Rectal smooth muscle tissue (tissue), 1 donor: ENCODE data around the gene BRD3.
A peak's percentile ranks its signal among the peaks of the same experiment; 100 is the strongest.

Experiments
- H3K27ac ChIP-seq: one replicate; pipeline ENCODE4 v1.7.0; 2013; ENCODE audit warnings: low read depth, low read length, inconsistent platforms
- H3K27me3 ChIP-seq: one replicate; pipeline ENCODE4 v1.7.0; 2013; ENCODE audit warnings: low read length; ENCODE audit not compliant: control insufficient read depth, insufficient read depth
- H3K36me3 ChIP-seq: one replicate; pipeline ENCODE4 v1.7.0; 2013; ENCODE audit warnings: low read length; ENCODE audit not compliant: control insufficient read depth, insufficient read depth
- H3K4me1 ChIP-seq: one replicate; pipeline ENCODE4 v1.7.0; 2013; ENCODE audit warnings: low read length; ENCODE audit not compliant: control insufficient read depth, insufficient read depth
- H3K4me3 ChIP-seq: one replicate; pipeline ENCODE4 v1.7.0; 2013; ENCODE audit warnings: low read length
- H3K9ac ChIP-seq: one replicate; pipeline ENCODE4 v1.7.0; 2013; ENCODE audit warnings: low read length

BRD3 gene

GRCh38 chr9:134063571-134064450 is 4.0 kb downstream of the BRD3 start:
- H3K9ac ChIP-seq = no peak overlapping the region
- H3K4me1 ChIP-seq = peaks cover 19% of the 10 kb centered on the region

GRCh38 chr9:134063088-134063570 is 4.7 kb downstream of the BRD3 start:
- Histone ChIP-seq H3K4me3 (no peak overlapping the region), H3K9ac (no peak overlapping the region), H3K27ac (no peak overlapping the region), H3K27me3 (no peaks in the 10 kb centered on the region), H3K4me1 (peaks cover 19% of the 10 kb centered on the region), H3K36me3 (no peaks in the 10 kb centered on the region)

More at GRCh38 chr9:134063571-134064450, 4.0 kb downstream of the BRD3 start:
- H3K36me3 ChIP-seq = no peaks in the 10 kb centered on the region
- H3K4me3 ChIP-seq = no peak overlapping the region
- H3K27me3 ChIP-seq = no peaks in the 10 kb centered on the region
- H3K27ac ChIP-seq = no peak overlapping the region

- H3K36me3 ChIP-seq = no peaks in the 10 kb centered on the region
- H3K9ac ChIP-seq = no peak overlapping the region
- H3K4me3 ChIP-seq = no peak overlapping the region
- no peak overlapping the region for H3K27ac ChIP-seq
- peaks cover 19% of the 10 kb centered on the region for H3K4me1 ChIP-seq
- H3K27me3 ChIP-seq = no peaks in the 10 kb centered on the region
These were observed 5.3 kb downstream of the BRD3 start for GRCh38 chr9:134062461-134063087.

- peaks cover 26% of the 10 kb centered on the region for H3K4me1 ChIP-seq
- H3K9ac ChIP-seq = no peak overlapping the region
- H3K4me3 ChIP-seq = peak overlapping the region; percentile 11
- H3K27me3 ChIP-seq = no peaks in the 10 kb centered on the region
- no peaks in the 10 kb centered on the region for H3K36me3 ChIP-seq
- no peak overlapping the region for H3K27ac ChIP-seq
These were observed 6.0 kb downstream of the BRD3 start for GRCh38 chr9:134061688-134062371.

GRCh38 chr9:134061019-134061687 is 6.7 kb downstream of the BRD3 start:
- no peaks in the 10 kb centered on the region for H3K36me3 ChIP-seq
- H3K27me3 ChIP-seq = no peaks in the 10 kb centered on the region
- H3K9ac ChIP-seq = no peak overlapping the region
- H3K27ac ChIP-seq = no peak overlapping the region
- peak overlapping the region; percentile 9 for H3K4me3 ChIP-seq
- peaks cover 31% of the 10 kb centered on the region for H3K4me1 ChIP-seq

GRCh38 chr9:134060546-134060945 is 7.3 kb downstream of the BRD3 start:
- Histone ChIP-seq H3K27ac (no peak overlapping the region), H3K27me3 (no peaks in the 10 kb centered on the region), H3K9ac (no peak overlapping the region), H3K4me1 (peaks cover 32% of the 10 kb centered on the region), H3K4me3 (no peak overlapping the region), H3K36me3 (no peaks in the 10 kb centered on the region)

GRCh38 chr9:134059661-134060395 is 8.0 kb downstream of the BRD3 start:
- Histone ChIP-seq H3K27me3 (no peaks in the 10 kb centered on the region), H3K4me3 (no peak overlapping the region), H3K9ac (no peak overlapping the region), H3K36me3 (no peaks in the 10 kb centered on the region), H3K27ac (no peak overlapping the region), H3K4me1 (peaks cover 35% of the 10 kb centered on the region)

- Histone ChIP-seq H3K4me1 (peaks cover 35% of the 10 kb centered on the region), H3K4me3 (no peak overlapping the region), H3K27me3 (no peaks in the 10 kb centered on the region), H3K9ac (no peak overlapping the region), H3K27ac (no peak overlapping the region), H3K36me3 (no peaks in the 10 kb centered on the region)
These were observed 8.6 kb downstream of the BRD3 start for GRCh38 chr9:134059188-134059641.

GRCh38 chr9:134058716-134059115 is 9.1 kb downstream of the BRD3 start:
- H3K27ac ChIP-seq = no peak overlapping the region
- H3K9ac ChIP-seq = no peak overlapping the region
- peaks cover 35% of the 10 kb centered on the region for H3K4me1 ChIP-seq
- no peaks in the 10 kb centered on the region for H3K36me3 ChIP-seq
- H3K27me3 ChIP-seq = no peaks in the 10 kb centered on the region
- H3K4me3 ChIP-seq = no peak overlapping the region

GRCh38 chr9:134057751-134058701 is 9.8 kb downstream of the BRD3 start:
- Histone ChIP-seq H3K9ac (no peak overlapping the region), H3K27me3 (no peaks in the 10 kb centered on the region)

GRCh38 chr9:134057307-134057657 is 10.5 kb downstream of the BRD3 start:
- peaks cover 5% of the 10 kb centered on the region for H3K36me3 ChIP-seq
- H3K27ac ChIP-seq = no peak overlapping the region
- H3K4me1 ChIP-seq = peaks cover 30% of the 10 kb centered on the region
- H3K9ac ChIP-seq = no peak overlapping the region
- H3K27me3 ChIP-seq = no peaks in the 10 kb centered on the region
- H3K4me3 ChIP-seq = no peak overlapping the region

More at GRCh38 chr9:134057751-134058701, 9.8 kb downstream of the BRD3 start:
- Histone ChIP-seq H3K27ac (no peak overlapping the region), H3K4me3 (no peak overlapping the region), H3K36me3 (peaks cover 1% of the 10 kb centered on the region), H3K4me1 (peaks cover 35% of the 10 kb centered on the region)
